ENCODE results near the gene DYNC2H1. TPM values are rescaled to one million over a fixed set of nuclear protein-coding genes. Genes with fewer than 3 reads are reported as not detected.

DYNC2H1 gene
- total RNA-seq, 1 donor from 2014 or later: 25.3 TPM

GRCh38 chr11:103484545-103484944, 375.3 kb downstream of the DYNC2H1 start:
- TF ChIP-seq POLR2AphosphoS5 (IDR thresholded peaks at IDR 0.05; ENCODE audit: insufficient read depth in 1 of 2, low read depth in 1 of 2) (no peak), POLR2A (IDR thresholded peaks at IDR 0.05) (no peak), CTCF (IDR thresholded peaks at IDR 0.05) (no peak)
- Histone ChIP-seq H3K36me3 (no peaks in the 10 kb centered on the region), H3K9me3 (no peaks in the 10 kb centered on the region), H3K27ac (no peak overlapping the region), H3K4me3 (no peak overlapping the region), H3K27me3 (no peaks in the 10 kb centered on the region), H3K4me1 (no peaks in the 10 kb centered on the region)
- intact Hi-C loops (cut with DNase I): no loop called here
- DNase-seq (ENCODE audit: extremely low spot score in 2 of 2): no peak

- Histone ChIP-seq H3K27ac (no peak overlapping the region), H3K4me1 (no peaks in the 10 kb centered on the region), H3K9me3 (no peaks in the 10 kb centered on the region), H3K27me3 (no peaks in the 10 kb centered on the region), H3K36me3 (no peaks in the 10 kb centered on the region), H3K4me3 (no peak overlapping the region)
- intact Hi-C loops (cut with DNase I): no loop called here
- DNase-seq (ENCODE audit: extremely low spot score in 2 of 2): no peak
- no peak for TF ChIP-seq CTCF (IDR thresholded peaks at IDR 0.05)
- TF ChIP-seq POLR2AphosphoS5 (IDR thresholded peaks at IDR 0.05; ENCODE audit: insufficient read depth in 1 of 2, low read depth in 1 of 2): no peak
- no peak for TF ChIP-seq POLR2A (IDR thresholded peaks at IDR 0.05)
These were observed 377.4 kb downstream of the DYNC2H1 start for GRCh38 chr11:103486604-103487003.

DNA sequence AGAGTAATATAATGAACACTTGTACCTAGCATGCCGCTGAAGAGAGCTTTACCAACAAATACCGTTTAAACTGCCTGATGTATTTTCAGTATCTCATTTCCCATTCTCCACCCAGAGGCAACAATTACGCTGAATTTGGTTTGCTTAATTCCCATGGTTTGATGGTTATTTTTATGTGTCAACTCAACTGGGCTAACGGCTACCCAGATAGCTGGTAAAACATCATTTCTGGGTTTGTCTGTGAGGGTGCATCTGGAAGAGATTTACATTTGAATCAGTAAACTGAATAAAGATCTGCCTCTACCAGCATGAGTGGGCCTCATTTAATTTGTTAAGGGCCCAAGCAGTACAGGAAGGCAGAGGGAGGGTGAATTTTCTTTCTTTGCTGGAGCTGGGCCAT, 377.9 kb downstream of the DYNC2H1 start:
- Histone ChIP-seq H3K27ac (no peak overlapping the region), H3K4me3 (no peak overlapping the region), H3K4me1 (no peaks in the 10 kb centered on the region), H3K27me3 (no peaks in the 10 kb centered on the region), H3K9me3 (no peaks in the 10 kb centered on the region), H3K36me3 (no peaks in the 10 kb centered on the region)
- TF ChIP-seq POLR2AphosphoS5 (IDR thresholded peaks at IDR 0.05; ENCODE audit: insufficient read depth in 1 of 2, low read depth in 1 of 2): no peak
- no peak for TF ChIP-seq CTCF (IDR thresholded peaks at IDR 0.05)
- no peak for TF ChIP-seq POLR2A (IDR thresholded peaks at IDR 0.05)
- DNase-seq (ENCODE audit: extremely low spot score in 2 of 2): no peak
- intact Hi-C loops (cut with DNase I): no loop called here

GRCh38 chr11:103488031-103488461, 378.8 kb downstream of the DYNC2H1 start:
- no peak overlapping the region for H3K4me3 ChIP-seq
- no peaks in the 10 kb centered on the region for H3K36me3 ChIP-seq
- no peak for DNase-seq (ENCODE audit: extremely low spot score in 2 of 2)
- no peak overlapping the region for H3K27ac ChIP-seq
- H3K9me3 ChIP-seq: no peaks in the 10 kb centered on the region
- intact Hi-C loops (cut with DNase I): no loop called here
- H3K27me3 ChIP-seq: no peaks in the 10 kb centered on the region
- H3K4me1 ChIP-seq: no peaks in the 10 kb centered on the region
- TF ChIP-seq POLR2A (IDR thresholded peaks at IDR 0.05) (no peak), POLR2AphosphoS5 (IDR thresholded peaks at IDR 0.05; ENCODE audit: insufficient read depth in 1 of 2, low read depth in 1 of 2) (no peak), CTCF (IDR thresholded peaks at IDR 0.05) (no peak)

DNA sequence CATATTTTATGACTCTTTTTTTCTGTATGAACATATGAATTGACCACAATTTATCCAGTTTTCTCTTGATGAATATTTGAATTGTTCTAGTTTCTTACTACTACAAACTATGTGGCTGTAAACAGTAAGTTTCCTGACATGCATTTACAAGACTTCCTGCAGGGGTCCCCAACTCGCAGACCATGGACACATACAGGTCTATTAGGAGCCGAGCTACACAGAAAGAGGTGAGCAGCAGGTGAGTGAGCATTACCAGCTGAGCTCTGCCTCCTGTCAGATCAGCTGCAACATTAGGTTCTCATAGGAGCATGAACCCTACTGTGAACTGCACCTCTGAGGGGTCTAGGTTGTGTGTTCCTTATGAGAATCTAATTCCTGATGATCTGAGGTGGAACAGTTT, 379.4 kb downstream of the DYNC2H1 start:
- Histone ChIP-seq H3K4me1 (no peaks in the 10 kb centered on the region), H3K27ac (no peak overlapping the region), H3K36me3 (no peaks in the 10 kb centered on the region), H3K4me3 (no peak overlapping the region), H3K9me3 (no peaks in the 10 kb centered on the region), H3K27me3 (no peaks in the 10 kb centered on the region)
- TF ChIP-seq CTCF (IDR thresholded peaks at IDR 0.05) (no peak), POLR2AphosphoS5 (IDR thresholded peaks at IDR 0.05; ENCODE audit: insufficient read depth in 1 of 2, low read depth in 1 of 2) (no peak)
- no peak for DNase-seq (ENCODE audit: extremely low spot score in 2 of 2)
- intact Hi-C loops (cut with DNase I): no loop called here
